HG03520 (cell line): Measurements from ENCODE around the gene ZNF37A.
"Not testable (repeated sequence)": the region's sequence is repeated elsewhere in the genome, so short reads cannot be mapped to it uniquely, and the experiment has no call there.

ENCODE experiments used
- ATAC-seq: cut with Tn5 transposase; IDR thresholded peaks from one replicate; pipeline ENCODE4 v1.9.1; 2021; ENCODE audit warnings: mild to moderate bottlenecking, moderate library complexity; ENCODE audit not compliant: unreplicated experiment

The ZNF37A gene

GRCh38 chr10:38094158-38094926 is at the start of gene ZNF37A:
Gene ZNF37A (plus strand): TSS chr10:38094337. CDS start chr10:38096618, 2,281 bp downstream.
- peak; percentile 96 for ATAC-seq

GRCh38 chr10:38045129-38045528 is 49.0 kb upstream of the ZNF37A start:
- ATAC-seq = no peak

DNA sequence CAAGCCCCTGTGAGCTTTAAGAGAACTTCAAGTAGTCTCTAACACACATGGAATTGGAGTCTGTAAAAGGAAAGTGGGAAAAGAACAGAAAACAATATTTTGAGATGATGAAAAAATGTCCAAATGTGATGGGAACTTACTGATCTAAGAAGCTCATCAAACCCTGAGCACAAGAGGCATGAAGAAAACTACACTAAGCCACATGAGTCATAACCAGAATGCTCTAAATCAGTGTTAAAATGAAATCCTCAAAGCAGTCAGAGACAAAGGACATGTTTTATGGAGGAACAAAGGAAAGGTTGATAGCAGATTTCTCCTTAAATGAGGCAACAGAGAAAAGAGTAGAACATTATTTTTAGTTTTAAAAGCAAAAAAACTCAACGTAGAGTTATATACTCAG is 46.5 kb upstream of the ZNF37A start:
- peak; percentile 72 for ATAC-seq

DNA sequence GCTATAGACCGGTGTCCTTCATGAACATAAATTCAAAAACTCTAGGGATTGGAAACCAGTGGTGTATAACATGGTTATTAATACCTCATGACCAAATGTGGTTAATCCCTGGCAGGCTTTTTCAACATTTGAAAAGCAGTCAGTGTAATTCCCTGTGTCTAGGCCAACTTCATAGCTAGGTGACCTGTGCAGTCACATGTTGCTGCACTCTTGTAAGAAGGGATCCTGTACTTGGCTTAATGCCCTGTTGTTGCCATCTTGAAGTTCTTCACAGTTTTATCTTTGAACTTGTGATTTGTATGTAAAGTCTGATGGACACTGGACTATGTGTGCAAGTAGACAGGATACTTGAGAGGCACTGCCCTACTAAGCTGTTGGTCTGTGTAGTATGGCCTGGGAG is 43.9 kb upstream of the ZNF37A start:
- no peak for ATAC-seq

DNA sequence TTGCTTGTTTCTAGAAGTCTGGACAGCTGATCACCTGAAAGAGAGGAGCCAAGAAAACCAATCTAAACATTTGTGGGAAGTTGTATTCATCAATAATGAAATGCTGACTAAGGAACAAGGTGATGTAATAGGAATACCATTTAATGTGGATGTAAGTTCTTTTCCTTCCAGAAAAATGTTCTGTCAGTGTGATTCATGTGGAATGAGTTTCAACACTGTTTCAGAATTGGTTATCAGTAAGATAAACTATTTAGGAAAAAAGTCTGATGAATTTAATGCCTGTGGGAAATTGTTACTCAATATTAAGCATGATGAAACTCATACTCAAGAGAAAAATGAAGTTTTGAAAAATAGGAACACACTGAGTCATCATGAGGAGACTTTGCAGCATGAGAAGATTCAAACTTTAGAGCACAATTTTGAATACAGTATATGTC is 39.8 kb upstream of the ZNF37A start:
- no peak for ATAC-seq

- ATAC-seq = not testable (repeated sequence)
Measured at GRCh38 chr10:38055274-38055894, 38.8 kb upstream of the ZNF37A start.

DNA sequence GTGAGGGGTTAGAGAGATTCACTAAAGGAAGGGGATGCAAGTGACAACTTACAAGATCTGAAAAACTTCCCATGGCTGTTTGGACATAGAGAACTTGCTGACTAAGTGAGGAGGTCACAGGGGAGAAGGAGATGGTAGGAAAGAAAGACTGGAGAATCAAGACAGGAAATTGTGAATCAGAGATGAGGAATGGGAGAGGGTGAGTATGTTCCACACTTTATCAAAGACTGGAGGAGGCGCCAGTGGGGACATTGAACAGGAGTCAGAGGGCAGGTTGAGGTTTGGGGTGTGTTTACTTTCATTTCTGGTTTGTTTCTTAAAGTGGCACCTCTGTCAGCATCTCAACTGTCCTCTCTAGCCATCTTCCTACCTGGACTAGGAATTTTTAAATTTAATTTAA is 24.5 kb upstream of the ZNF37A start:
- not testable (repeated sequence) for ATAC-seq

DNA sequence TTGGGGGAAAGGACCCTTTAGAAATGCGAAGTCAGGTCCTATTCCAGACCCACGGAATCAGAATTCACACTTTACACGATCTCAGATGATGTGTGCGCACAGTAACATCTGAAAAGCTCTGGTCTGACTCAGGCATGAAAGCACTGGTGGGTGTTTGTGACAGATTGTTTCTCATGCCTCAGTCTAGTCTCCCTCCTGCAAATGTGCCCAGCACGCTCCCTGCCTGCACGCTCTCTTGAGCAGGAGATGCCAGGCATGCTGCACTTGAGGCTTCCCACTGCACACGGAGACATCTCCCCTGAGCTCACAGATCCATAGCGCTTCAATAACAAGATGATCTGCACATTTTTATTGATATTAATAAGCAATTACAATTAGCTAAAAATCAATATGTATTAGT is 23.6 kb upstream of the ZNF37A start:
- no peak for ATAC-seq

- ATAC-seq = no peak
Measured at GRCh38 chr10:38072552-38072951, 21.6 kb upstream of the ZNF37A start.

- no peak for ATAC-seq
Measured at GRCh38 chr10:38076687-38077086, 17.4 kb upstream of the ZNF37A start.

DNA sequence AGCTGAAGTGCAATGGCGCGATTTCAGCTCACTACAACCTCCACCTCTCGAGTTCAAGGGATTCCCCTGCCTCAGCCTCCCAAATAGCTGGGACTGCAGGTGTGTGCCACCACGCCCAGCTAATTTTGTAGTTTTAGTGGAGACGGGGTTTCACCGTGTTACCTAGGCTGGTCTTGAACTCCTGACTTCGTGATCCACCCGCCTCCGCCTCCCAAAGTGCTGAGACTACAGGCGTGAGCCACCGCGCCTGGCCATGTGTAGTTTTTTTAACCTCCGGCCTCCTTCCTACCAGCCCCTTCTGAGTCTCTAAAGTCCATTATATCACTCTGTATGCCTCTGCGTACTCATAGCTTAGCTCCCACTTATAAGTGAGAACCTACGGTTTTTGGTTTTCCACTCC is 819 bp upstream of the ZNF37A start:
- ATAC-seq = not testable (repeated sequence)

DNA sequence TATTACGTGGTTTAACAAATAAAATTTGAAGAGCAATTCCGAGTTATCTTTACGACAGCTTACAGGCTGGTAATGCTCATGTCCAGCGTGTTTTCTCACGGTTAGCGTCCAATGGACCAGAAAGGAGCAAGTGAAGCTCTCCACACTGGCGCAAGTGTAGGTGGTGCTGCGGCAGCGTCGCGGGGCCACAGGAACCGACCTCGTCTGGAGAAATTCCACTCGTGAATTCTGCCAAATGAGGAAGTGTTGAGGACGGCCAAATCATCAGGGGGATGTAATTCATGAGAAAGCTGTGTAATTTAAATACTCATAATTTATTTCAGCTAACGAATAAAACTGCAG is 350 bp upstream of the ZNF37A start:
- peak; percentile 6 for ATAC-seq

GRCh38 chr10:38094927-38095574 is 914 bp downstream of the ZNF37A start:
- no peak for ATAC-seq

DNA sequence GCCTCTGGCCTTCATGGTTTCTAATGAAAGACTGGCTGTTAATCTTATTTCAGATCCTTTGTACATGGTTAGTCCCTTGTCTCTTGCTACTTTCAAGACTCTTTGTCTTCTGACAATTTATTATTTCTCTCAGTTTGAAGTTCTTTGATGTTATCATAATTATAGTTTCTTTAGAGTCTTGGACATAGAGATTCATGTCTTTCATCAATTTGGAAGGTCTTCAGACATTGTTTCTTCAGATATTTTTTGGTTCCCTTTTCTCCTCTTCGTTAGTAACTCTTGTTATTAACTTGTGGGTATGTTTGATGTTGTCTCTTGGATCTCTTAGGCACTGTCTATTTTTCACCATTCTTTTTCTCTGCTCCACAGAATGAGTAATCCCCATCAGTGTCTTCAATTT is 8.7 kb downstream of the ZNF37A start:
- no peak for ATAC-seq

GRCh38 chr10:38103756-38104155 is 9.6 kb downstream of the ZNF37A start:
- ATAC-seq = no peak

DNA sequence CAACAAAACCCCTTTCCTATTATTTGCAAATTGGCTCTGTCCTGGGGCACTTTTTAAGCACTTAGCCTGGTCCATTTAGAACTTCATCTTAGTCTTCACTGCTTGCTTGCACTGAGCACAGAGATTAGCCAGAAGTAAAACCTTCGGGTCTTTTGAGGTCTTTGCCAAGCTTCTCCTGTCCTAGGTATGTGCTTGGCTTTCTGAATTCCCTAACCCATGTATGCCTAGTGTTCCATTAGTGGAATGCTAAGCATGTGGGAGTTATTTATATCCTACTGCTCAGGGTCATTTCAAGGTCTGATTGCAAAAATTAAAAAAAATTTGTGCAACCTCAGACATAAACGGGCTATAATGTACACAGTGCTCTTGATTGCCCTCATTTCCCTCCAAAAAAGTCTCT is 18.0 kb downstream of the ZNF37A start:
- ATAC-seq = no peak

DNA sequence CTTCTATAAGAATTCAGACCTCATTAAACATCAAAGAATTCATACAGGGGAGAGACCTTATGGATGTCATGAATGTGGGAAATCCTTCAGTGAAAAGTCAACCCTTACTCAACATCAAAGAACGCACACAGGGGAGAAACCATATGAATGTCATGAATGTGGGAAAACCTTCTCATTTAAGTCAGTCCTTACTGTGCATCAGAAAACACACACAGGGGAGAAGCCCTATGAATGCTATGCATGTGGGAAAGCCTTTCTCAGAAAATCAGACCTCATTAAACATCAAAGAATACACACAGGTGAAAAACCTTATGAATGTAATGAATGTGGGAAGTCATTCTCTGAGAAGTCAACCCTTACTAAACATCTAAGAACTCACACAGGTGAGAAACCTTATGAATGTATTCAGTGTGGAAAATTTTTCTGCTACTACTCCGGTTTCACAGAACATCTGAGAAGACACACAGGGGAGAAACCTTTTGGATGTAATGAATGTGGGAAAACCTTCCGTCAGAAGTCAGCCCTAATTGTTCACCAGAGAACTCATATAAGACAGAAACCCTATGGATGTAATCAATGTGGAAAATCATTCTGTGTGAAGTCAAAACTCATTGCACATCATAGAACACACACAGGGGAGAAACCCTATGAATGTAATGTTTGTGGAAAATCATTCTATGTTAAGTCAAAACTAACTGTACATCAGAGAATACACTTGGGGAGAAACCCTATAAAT is 24.1 kb downstream of the ZNF37A start:
- ATAC-seq = no peak

- no peak for ATAC-seq
Measured at GRCh38 chr10:38119038-38119437, 24.9 kb downstream of the ZNF37A start.

- no peak for ATAC-seq
Measured at GRCh38 chr10:38127812-38128211, 33.7 kb downstream of the ZNF37A start.

DNA sequence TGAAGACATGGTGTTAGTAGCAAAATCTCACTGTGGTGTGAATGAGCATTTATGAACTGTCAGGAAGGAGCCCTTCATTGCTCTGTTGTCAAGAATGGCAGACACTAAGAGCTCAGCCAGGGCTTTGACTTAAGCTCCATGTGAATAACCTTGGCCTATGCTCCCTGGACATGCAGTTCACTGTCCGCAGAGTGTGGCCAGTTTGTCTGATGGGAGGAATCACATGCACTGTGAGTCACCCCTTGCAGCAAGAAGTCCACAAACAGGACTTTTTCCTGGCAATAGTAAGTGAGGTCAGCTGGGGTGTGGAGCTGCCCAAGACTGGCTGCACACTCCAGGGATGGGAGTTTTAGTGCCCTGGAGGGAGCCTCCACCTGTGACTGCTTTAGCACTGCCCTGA is 49.5 kb downstream of the ZNF37A start:
- ATAC-seq = no peak

- ATAC-seq = no peak
Measured at GRCh38 chr10:38146579-38147333, 52.6 kb downstream of the ZNF37A start.
